Esophagus squamous epithelium (tissue), 4 donors: Measurements from ENCODE around the gene SYNPO2.

Source experiments
- CTCF ChIP-seq, 6 experiments: fragments of 450-650 bp in 4 of 6; fragments of 200-600 bp in 2 of 6; sonication (generic) in 2 of 6; IDR thresholded peaks; one replicate each; pipeline ENCODE4 v1.5.1; 2016 to 2019; ENCODE audit warnings: antibody characterized with exemption in 6 of 6, mild to moderate bottlenecking in 4 of 6, moderate library complexity in 4 of 6
- POLR2A ChIP-seq, 4 donors: fragments of 450-650 bp; IDR thresholded peaks; one replicate each; pipeline ENCODE4 v1.6.1; 2017; ENCODE audit warnings: antibody characterized with exemption in 4 of 4, mild to moderate bottlenecking in 4 of 4, moderate library complexity in 3 of 4

DNA sequence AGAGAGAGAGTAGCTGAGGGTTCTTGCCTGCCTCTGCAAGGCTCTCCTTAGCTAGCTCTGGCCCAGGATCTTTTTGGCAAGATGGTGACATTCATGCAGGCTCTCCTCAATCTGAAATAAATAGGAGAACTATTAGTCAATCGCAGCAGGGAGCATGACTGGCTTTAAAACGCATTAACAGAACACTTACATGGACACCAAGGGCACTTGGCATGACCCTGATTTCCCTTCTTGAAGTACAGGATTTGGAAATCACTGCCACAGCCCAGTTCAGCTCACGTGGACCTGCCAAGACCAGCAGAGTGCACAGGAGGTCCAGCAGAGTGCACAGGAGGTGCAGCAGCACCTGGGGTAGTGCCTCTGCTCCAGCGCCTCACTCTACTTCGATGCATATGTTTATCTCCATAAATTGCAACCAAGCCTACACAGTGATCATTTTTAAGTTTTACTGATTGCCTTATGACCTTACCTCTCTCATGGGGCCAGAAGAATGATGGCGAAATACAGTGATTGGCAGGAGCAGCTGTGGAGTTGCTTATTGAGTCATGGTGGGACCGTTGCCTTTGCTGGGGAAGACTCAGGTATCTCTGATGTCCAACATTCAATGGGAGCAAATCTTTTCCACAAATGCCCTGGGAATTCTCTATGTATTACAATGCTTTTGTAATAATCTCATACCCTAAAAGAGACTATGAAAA is 122.4 kb downstream of the SYNPO2 start:
- TF ChIP-seq CTCF (IDR thresholded peaks at IDR 0.05) (no peak), POLR2A (IDR thresholded peaks at IDR 0.05) (no peak)
